GM13976 (cell line): ENCODE results near the gene MAP4K2.

Experiments
- DNase-seq: peaks from one replicate; pipeline ENCODE4 v3.0.0; 2012; ENCODE audit warnings: low spot score
- CTCF ChIP-seq: IDR thresholded peaks from 2 replicates; pipeline ENCODE4 v1.5.1; 2012; ENCODE audit warnings: borderline replicate concordance, mild to moderate bottlenecking; ENCODE audit not compliant: insufficient read depth; ENCODE audit errors: extremely low read depth, missing control alignments, control extremely low read depth
- in situ Hi-C: fragments of 300-500 bp; cut with MboI; formaldehyde crosslinking; loops from one replicate; pipeline ENCODE4 v1.12.0; 2022; ENCODE audit warnings: low sequenced_read_pairs, mixed read lengths, inconsistent platforms; ENCODE audit not compliant: unreplicated experiment

Gene MAP4K2

GRCh38 chr11:64836448-64837072 lies 33.5 kb upstream of the MAP4K2 start:
- no peak for TF ChIP-seq CTCF
- in situ Hi-C loops: no loop called here
- DNase-seq: no peak

DNA sequence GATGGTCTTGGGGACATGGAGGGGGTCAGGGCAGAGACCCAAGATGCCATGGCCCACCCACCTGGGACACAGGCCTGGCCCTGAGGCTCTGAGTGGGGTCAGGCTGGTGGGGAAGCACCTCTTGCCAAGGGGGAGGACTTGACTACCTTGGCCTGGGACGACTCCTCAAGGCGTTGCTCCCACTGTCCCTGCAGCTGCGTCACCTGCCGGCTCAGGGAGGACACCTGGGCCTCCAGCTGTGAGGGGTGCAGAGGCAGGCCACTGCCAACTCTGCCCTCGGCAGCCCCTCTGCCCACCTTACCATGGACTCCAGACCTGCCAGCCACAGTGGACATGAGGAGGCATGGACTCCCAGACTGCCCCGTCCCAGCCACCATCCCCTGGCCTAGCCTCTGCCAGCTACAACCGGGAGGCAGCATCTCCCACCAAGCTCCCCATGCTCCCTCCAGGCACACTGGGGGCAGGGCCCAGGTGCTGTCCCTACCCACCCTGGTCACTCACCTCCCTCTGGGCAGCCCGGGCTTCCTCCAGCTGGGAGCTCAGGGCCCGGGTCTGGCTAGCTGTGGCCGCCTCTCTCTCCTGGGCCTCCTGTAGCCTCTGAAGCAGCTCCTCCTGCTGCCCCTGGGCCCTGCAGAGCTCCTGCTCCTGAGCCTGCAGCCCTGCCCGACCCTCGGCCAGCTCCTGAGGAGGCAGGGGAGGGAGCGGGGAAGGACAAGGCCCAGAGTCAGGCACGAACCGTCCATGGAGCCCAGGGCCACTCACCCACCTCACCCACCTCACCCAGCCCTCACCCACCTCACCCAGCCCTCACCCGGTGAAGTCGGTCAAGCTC lies 32.8 kb upstream of the MAP4K2 start:
- TF ChIP-seq CTCF: no peak
- in situ Hi-C loops: no loop called here
- DNase-seq: no peak

GRCh38 chr11:64834723-64835615 lies 32.0 kb upstream of the MAP4K2 start:
- no peak for TF ChIP-seq CTCF
- in situ Hi-C loops: no loop called here
- no peak for DNase-seq

DNA sequence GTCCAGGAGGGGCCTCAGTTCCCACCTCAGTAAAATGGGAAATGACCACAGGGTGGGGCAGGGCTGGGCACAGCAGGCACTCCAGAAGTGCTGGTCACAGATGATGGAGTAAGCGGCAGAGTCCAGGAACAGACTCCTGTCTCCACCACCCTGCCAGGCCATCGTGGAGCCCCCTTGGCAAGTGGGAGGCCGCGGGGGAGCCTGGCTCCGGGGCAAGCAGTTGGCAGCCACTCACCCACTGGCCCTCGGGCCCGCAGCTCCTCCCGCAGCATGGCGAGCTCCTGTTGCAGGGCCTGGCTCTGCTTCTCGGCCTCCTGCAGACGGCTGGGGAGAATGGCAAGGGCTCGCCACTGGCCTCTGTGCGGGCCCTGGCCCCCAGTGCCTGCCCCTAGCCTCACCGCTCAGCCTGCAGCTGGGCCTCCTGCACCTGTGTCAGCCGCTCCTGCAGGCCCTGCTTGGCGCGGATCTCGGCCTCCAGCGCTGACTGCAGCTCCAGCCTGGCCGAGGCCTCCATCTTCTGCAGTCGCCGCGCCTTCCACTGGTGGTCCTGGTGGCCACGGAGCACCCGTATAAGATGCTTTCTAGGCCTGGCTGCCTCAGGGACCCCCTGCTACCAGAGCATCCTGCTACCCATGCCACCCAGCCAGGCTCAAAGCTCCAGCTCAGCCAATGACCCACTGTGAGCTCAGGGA lies 31.2 kb upstream of the MAP4K2 start:
- in situ Hi-C loops: no loop called here
- no peak for DNase-seq
- TF ChIP-seq CTCF: no peak

- no peak for TF ChIP-seq CTCF
- no peak for DNase-seq
- in situ Hi-C loops: no loop called here
Observed at GRCh38 chr11:64833509-64833908, 30.5 kb upstream of the MAP4K2 start.

DNA sequence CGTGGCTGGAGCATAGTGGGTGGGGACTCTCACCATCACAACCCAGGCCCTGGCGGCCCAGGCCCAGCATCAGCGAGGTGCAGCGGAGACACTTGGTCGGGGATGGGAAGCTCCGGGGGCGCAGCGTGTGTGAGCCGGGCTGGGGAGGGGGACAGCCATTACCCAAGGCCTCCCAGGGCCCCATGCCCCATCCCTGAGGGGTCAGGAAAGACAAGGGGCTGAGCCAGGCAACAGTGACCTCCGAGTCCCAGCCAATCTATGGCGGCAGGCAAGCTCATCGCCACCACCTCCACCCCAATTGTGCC lies 30.1 kb upstream of the MAP4K2 start:
- in situ Hi-C loops: no loop called here

More for the DNA sequence above, 30.1 kb upstream of the MAP4K2 start:
- no peak for TF ChIP-seq CTCF
- no peak for DNase-seq
